GM21825 (cell line): ENCODE measurements around the gene AADACL4.
"Not testable (repeated sequence)": the region's sequence is repeated elsewhere in the genome, so short reads cannot be mapped to it uniquely, and the experiment has no call there.

Experiments used
- ATAC-seq: cut with Tn5 transposase; IDR thresholded peaks from one replicate; pipeline ENCODE4 v1.9.1; 2021; ENCODE audit warnings: mild to moderate bottlenecking, moderate library complexity; ENCODE audit not compliant: unreplicated experiment

AADACL4 gene

DNA sequence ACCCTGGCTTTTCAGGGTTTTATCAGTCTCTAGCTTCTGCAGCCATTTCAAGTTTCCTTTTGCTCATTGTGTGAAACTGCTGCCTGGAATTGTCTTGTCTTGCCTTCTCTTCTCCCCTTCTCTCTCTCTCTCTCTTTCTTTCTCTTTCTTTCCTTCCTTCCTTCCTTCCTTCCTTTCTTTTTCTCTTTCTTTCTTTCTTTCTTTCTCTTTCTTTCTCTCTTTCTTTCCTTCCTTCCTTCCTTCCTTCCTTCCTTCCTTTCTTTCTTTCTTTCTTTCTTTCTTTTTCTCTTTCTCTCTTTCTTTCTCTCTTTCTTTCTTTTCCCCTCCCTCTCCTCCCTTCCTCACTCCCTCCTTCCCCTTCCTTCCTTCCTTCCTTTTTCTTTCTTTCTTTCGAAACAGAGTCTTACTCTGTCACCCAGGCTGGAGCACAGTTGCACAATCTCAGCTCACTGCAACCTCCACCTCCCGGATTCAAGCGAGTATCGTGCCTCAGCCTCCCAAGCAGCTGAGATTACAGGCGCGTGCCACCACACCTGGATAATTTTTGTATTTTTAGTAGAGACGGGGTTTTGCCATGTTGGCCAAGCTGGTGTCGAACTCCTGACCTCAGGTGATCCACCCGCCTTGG, 14.1 kb downstream of the AADACL4 start:
- not testable (repeated sequence) for ATAC-seq

DNA sequence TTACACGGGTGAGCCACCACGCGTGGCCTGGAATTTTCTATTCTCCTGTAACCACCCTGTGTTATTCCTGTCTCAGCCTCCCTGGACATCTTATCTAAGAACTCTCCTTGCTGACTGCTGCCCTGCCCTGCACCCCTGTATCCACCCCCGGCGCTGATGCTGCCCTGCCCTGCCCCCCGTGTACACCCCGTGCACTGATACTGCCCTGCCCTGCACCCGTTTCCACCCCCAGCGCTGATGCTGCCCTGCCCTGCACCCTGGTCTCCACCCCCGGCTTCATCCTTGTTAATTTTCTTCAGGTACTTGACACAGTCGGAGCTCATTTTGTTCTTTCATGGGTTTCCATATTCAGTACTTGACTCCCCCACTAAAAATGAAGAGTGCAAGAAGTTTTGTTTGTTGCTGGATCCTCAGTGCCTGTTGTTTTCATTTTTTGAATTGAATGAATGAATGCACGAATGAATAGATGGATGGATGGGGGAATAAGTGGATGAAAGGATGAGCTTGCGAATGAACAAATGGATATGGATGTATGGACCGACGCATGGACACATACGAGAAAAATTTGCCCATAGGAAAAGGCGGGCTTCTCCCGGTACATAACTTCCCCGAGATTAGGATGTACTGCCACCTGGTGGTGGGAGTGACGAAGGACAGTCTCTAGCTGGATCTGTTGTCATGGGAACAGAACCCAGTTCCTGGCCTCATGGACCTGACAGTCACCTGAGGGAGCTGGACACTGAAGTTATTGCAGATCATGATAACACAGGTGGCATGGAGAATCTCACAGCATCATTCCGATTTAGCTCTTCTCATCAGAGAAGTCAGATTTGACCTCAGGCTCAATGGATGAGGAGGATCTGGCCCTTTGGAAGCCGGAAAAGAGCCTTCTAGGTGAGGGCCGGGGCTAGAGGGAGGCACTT, 14.9 kb downstream of the AADACL4 start:
- ATAC-seq, result no peak

DNA sequence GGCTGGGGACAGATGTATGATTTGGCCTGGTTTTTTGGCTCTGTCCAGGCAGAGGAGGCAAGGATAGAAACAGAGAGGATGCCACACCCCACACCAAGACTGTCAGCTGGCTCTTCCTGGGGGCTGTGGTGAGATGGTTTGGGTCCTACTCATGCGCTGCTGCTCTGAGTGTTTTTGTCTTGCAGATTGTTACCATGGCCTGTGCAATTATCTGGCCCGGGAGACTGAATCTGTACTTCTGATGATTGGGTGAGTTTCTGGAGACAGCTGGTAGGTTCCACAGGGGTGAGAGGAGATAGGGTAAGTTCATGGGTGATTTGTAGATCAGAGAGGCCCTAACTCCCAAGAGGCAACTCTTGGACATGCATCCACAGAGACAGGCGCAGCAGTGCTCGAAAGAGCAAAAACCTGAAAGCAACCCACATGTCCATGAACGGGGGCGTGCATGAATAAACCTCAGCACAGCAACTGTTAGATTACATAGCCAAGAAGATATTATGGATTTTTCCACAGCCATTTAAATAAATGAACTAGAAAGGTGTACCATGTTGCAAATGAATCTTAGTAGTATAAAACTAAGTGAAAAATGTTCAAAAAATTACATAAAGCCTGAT, 17.8 kb downstream of the AADACL4 start:
- ATAC-seq, result no peak

DNA sequence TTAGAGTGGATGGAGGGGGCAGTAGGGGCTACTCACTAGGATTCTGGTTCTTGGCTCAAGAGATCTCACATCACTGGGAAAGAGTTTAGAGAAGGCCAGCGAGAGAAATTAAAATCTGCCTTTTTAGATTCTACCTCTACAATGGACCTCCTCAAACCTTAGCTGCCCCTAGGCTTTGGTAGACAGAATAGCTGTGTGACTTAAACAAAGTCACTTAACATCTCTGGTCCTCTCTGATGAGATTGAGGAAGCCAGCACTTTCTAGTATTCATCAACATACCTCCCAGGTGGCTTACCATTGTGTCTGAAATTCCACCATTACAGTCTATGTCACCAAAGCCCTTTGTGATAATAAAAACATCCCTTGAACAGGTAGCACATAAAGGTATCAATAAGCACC, 18.7 kb downstream of the AADACL4 start:
- no peak for ATAC-seq

DNA sequence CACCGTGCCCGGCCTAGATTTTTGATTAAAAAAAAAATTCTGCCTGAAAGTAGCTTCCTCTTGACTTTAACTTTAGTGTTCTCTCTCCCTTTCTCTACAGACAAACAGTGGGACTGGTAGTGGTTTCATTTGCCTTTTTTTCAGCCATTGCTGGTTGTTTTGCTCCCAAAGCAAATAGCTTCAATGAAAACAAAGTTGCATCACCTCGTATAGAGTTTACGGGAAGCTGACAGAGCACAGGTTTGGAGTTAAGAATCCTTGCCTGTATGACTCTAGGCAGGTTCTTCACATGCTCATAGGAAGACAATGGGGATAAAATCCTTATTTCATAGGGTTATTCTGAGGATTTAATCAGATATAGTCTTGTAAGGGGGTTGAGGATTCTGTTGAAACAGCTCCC, 21.6 kb downstream of the AADACL4 start:
- ATAC-seq, result no peak

DNA sequence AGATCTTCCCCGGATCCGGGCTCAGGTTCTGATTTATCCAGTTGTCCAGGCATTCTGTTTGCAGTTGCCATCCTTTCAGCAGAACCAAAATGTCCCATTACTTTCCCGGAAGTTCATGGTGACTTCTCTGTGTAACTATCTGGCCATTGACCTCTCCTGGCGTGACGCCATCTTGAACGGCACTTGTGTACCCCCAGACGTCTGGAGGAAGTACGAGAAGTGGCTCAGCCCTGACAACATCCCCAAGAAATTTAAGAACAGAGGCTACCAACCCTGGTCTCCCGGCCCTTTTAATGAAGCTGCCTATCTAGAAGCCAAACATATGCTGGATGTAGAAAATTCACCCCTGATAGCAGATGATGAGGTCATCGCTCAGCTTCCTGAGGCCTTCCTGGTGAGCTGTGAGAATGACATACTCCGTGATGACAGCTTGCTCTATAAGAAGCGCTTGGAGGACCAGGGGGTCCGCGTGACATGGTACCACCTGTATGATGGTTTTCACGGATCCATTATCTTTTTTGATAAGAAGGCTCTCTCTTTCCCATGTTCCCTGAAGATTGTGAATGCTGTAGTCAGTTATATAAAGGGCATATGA, 22.4 kb downstream of the AADACL4 start:
- ATAC-seq, result no peak

DNA sequence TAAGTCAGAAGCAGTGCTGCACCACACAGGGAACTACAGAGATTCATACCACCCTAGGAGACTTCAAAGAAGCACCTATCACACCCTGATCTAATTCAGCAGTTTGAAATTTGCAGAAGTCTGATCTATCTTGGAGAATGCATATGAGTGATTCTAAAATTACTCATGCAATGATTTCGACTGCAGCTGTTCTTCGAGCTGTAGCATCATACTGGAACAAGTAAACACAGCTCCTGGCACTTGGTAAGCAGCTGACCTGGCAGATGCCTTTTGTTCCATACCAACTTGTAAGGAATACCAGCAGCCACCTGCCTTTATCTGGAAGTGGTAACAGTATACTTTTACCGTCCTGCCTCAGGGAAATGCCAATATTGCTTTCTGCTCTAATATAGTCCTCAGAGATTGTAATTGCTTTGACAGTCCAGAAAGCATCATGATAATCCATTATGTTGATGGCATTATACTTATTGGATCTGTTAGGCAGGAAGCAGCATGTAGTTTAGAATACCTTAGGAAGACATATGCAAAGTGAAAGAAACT, 25.7 kb downstream of the AADACL4 start:
- no peak for ATAC-seq

DNA sequence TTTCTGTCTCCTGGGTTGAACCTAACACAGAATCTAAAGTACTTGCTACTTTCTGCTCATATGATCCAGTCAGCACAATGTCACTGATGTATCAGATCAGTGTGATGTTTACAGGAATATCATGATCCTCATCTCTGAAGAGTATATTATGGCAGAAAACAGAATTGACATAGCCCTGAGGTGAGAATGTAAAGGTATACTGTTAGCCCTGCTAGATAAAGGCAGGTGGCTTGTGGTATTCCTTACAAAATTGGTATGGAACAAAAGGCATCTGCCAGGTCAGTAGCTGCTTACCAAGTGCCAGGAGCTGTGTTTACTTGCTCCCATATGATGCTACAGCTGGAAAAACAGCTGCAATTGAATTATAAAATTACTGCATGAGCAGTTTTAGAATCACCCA, 30.5 kb downstream of the AADACL4 start:
- no peak for ATAC-seq

DNA sequence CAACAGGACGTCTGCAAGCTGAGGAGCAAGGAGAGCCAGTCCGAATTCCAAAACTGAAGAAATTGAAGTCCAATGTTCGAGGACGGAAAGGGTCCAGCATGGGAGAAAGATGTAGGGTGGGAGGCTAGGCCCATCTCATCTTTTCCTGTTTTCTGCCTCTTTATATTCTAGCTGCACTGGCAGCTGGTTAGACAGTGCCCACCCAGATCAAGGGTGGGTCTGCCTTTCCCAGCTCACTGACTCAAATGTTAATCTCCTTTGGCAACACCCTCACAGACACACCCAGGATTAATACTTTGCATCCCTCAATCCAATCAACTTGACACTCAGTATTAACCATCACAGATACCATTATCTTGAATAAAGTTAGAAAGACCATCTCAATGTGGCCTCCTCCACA, 32.2 kb downstream of the AADACL4 start:
- not testable (repeated sequence) for ATAC-seq

DNA sequence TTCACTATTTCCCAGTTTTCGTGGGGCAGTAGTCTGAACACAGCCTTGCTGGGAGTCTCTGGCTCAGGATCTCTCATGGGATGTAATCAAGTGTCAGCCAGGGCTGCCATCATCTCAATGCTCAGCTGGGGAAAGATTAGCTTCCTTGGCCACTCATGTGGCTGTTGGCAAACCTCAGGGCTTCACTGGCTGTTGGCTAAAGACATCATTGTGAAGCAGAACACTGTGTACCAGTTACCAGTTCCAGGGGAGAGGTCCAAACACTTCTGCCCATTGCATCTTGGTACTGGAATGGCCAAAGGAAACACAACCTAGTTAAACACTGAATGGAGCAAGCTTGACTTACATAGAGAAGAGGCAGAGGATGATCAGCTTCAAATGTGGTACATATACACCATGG, 33.7 kb downstream of the AADACL4 start:
- no peak for ATAC-seq

DNA sequence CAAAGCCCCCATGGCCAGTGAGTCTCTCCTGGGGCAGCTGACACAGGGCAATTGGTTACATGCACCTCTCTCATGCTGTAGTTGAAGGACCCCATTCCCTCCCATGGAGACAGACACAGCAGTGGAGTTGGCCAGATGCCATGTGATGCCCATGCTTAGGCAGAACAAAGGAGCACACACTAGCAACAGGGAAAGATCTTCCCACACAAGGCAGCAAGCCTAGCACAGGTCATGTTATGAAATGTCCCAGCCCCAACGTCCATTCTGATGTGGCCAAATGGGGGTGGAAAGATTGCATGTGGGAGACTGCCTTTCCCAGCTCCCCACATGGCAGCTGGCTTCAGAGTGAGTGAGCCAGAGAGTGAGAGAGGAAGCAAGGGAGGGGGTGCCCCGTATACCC, 34.5 kb downstream of the AADACL4 start:
- no peak for ATAC-seq

DNA sequence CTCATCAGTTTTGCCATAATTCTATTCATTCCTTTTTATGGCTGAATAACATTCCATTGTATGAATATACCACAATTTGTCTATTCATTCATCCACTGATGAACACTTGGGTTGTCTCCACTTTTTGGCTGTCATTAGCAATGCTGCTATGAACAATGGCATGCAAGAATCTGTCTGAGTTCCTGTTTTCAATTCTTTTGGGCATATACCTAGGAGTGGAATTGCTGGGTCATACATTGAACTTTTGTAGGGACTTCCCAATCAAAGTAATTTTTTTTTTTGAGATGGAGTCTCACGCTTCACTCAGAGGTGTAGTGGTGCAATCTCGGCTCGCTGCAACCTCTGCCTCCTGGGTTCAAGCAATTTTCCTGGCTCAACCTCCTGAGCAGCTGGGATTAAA, 34.9 kb downstream of the AADACL4 start:
- ATAC-seq, result no peak

DNA sequence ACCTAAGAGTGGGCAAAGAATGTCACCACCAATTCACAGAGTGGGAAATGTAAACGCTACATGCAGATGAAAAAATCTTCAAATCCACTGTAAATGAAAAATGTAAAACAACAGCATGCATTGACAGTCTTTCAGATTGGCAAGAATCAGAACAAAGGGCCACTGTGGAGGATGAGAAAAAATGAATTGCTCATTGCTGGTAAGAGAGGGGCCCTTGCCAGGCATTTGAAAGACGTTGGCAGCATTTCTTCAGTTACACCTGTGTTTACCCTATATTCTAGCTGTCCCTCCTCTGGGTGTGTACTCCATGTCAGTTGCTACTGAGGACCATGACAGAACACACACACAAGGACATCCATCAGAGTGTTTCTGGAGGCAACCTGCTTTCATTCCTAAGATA, 46.3 kb downstream of the AADACL4 start:
- ATAC-seq, result no peak

DNA sequence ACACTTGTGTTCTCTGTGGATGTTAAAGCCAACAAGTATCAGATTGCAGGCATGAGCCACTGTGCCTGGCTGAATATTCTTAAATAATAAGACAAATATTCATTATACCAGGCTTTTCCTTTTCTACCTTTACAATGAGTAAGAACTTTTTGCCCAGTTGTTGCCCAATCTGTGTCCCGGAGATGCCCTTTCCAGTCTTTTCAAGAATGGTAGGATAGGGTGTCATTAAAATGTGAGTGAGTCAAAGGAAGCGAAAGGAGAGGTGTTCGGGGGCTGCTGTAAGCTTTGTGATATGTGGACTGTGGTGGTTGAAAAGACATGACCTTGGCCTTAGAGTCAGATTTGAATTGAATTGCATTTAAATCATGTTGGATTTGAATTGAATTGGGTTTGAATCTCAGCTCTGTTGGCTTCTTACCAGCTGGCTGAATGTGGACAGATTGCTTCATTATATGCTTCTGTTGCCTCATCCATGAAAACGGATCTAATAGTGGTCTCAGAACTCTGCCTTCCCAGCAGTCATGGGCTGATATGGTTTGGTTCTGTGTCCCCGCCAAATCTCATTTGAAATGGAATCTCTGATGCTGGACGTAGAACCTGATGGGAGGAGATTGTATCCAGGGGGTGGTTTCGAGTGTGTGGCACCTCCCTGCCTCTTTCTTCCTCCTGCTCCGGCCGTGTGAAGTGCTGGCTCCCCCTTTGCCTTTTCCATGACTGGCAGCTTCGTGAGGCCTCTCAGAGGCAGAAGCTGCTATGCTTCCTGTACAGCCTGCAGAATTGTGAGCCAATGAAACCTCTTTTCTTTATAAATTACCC, 49.3 kb downstream of the AADACL4 start:
- no peak for ATAC-seq

DNA sequence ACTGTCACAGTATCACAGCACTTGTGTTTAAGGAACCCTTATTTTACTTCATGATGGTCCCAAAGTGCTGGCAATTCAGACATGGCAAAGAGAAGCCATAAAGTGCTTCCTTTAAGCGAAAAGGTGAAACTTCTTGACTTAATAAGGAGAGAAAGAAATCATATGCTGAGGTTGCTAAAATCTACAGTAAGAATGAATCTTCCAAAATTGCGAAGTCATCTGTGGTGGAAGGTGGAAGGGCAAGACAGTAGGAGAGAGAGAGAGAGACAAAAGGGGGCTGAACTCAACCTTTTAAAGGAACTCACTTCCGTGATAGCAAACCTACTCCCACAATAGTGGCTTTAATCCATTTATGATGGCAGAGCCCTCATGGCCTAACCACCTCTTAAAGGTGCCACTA, 52.8 kb downstream of the AADACL4 start:
- ATAC-seq, result no peak

DNA sequence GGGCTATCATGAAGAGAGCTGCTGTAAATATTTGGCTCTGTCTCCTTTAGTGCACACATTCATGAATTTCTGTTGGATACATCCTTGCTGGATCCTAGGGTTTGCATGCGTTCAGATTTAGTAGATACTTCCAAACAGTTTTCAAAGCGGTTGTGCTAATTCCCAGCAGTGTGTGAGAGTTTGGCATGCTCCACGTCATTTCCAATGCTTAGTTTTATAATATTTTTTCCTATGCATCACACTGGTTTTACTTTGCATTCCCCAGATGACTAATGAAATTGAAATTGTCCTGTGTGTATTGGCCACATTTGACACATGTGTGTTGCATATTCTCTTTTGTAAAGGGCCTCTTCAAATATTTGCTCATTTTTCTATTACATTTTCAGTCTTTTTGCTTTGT, 53.5 kb downstream of the AADACL4 start:
- ATAC-seq, result no peak

DNA sequence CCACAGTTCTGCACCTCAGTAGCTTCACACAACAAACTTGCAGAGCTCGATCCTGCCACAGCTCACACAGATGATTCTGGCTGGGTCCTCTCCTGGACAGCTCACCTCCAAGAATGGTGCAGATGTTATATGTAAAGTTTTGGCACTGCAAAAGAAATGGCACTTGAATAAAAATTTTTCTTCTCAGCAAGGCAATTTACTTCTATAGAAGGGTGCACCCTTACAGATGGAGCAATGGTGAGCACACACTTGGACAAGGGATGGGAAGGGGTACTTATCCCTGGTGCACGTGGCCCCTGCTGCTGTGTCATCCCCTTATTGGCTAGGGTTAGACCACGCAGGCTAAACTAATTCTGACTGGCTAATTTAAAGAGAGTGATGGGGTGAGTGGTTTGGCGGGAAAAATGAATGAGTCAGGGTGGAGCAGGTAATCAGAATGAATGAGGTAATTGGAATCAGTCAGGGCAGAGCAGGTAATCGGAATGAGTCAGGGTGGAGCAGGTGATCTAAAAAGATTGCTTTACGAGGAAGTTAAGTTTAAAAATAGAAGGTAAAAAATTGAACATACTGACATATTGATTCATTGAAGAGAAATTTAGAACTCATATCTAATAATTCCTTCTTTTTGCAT, 60.1 kb downstream of the AADACL4 start:
- no peak for ATAC-seq

DNA sequence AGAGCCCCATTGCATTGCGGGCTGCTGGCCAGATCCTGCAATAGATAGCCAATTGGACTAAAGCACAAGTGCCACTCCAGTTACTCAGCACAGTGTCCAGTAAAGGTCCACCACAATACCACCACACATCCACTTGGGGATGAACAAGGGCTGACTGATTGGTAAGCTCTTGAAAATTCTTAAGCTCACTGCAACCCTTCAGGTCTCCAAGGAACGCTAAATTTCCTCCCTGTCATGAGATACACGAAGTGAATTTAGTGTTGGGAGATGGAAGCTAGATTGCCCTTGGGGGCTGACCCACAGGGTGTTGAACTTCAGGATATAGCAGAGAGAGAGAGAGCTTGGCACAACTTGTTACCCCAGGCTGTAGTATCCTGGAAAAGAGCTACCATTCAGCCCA, 62.2 kb downstream of the AADACL4 start:
- no peak for ATAC-seq

DNA sequence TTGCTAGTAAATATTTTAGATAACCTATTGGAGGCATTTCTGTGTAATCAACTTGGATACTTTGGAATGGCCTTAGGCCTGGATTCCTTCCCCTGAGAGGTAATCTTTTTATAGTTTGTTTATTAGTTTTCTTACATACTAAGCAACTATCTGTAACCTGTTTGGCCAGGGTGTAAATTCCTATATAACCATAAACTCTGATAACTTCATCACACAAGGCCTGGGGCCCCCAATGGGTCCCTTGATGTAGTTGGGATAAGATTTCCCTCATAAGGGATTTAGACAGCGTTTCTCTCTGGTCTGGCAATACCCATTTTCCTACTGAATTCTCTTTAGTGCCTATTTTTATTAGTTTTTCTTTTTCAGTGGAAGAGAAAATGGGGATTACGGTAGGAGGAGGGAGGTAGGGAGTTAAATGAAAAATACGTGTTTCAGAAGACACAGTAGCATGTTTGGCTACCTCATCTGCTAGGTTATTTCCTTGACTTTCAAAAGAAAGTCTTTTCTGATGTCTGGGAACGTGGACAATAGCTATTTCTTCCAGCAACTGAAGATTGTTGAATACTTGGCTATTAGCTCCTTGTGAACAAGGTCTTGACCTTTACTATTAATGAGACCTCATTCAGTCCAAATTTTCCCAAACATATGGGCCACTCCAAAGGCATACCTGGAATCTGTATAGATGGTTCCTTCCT, 64.7 kb downstream of the AADACL4 start:
- ATAC-seq, result no peak
